K562 (cell line): ENCODE measurements around the gene LASP1. TPM values are rescaled to one million over a fixed set of nuclear protein-coding genes. Genes with fewer than 3 reads are reported as not detected.

Experiments used
- CBFA2T3 ChIP-seq: fragments of 450-650 bp; IDR thresholded peaks from 2 replicates; pipeline ENCODE4 v1.6.1; 2017
- CC2D1A ChIP-seq: fragments of 450-650 bp; IDR thresholded peaks from 2 replicates; pipeline ENCODE4 v1.6.1; 2017; ENCODE audit warnings: mild to moderate bottlenecking
- CSDE1 ChIP-seq, 2 experiments: fragments of 450-650 bp; IDR thresholded peaks; 2 replicates each; pipeline ENCODE4 v1.6.1; 2016; ENCODE audit warnings: mild to moderate bottlenecking in 1 of 2
- GTF2F1 ChIP-seq: IDR thresholded peaks from 2 replicates; pipeline ENCODE4 v1.6.1; 2011; ENCODE audit warnings: low read depth, low read length, improper control_type of control experiment
- HDAC8 ChIP-seq: fragments of 450-650 bp; IDR thresholded peaks from 2 replicates; pipeline ENCODE4 v1.6.1; 2016; ENCODE audit warnings: mild to moderate bottlenecking, missing genetic modification characterization, moderate library complexity, missing compliant biosample characterization
- HSF4 ChIP-seq: fragments of 250-450 bp; sonication (Bioruptor Pico); IDR thresholded peaks from 2 replicates; pipeline ENCODE4 v2.1.2; 2022; ENCODE audit warnings: mild to moderate bottlenecking, moderate library complexity, borderline replicate concordance
- KLF10 ChIP-seq: fragments of 250-450 bp; sonication (Bioruptor Pico); IDR thresholded peaks from 2 replicates; pipeline ENCODE4 v1.6.1; 2021; ENCODE audit warnings: matching md5 sums
- NELFE ChIP-seq: IDR thresholded peaks from 2 replicates; pipeline ENCODE4 v1.6.1; 2011; ENCODE audit warnings: mild to moderate bottlenecking; ENCODE audit not compliant: insufficient read depth, insufficient read length
- NFYB ChIP-seq: IDR thresholded peaks from 2 replicates; pipeline ENCODE4 v1.6.1; 2011; ENCODE audit warnings: mild to moderate bottlenecking, moderate library complexity; ENCODE audit not compliant: insufficient read length; ENCODE audit errors: extremely low read depth
- POLR2G ChIP-seq: fragments of 200-400 bp; formaldehyde crosslinking; IDR thresholded peaks from 2 replicates; pipeline ENCODE4 v1.6.1; 2017; ENCODE audit warnings: low read depth, mild to moderate bottlenecking, antibody characterized with exemption, low read length, moderate library complexity
- PTRF ChIP-seq: fragments of 450-650 bp; IDR thresholded peaks from 2 replicates; pipeline ENCODE4 v1.6.1; 2016; ENCODE audit warnings: mild to moderate bottlenecking, missing genetic modification characterization, missing compliant biosample characterization
- SP2 ChIP-seq: IDR thresholded peaks from 2 replicates; pipeline ENCODE4 v1.6.1; 2011; ENCODE audit warnings: mild to moderate bottlenecking, low read depth, low read length, moderate library complexity; ENCODE audit not compliant: poor library complexity, severe bottlenecking; ENCODE audit errors: extremely low read depth
- TFAM ChIP-seq: fragments of 250-450 bp; sonication (Bioruptor Pico); conservative IDR thresholded peaks from 2 replicates; pipeline ENCODE4 v1.5.0; 2021; ENCODE audit warnings: mild to moderate bottlenecking, moderate library complexity
- polyA plus RNA-seq, 8 experiments: library from polyadenylated mRNA; depleted of rRNA in 4 of 8; stranded (reverse) in 5 of 8; unstranded in 3 of 8; fragments of >200 nt; fragmentation: Nextera tagmentation in 2 of 8; fragmentation: Illumina TruSeq in 1 of 8; extraction: Ambion mirVana in 2 of 8; extraction: Trizol in 1 of 8; gene quantifications; 2 replicates each; pipeline versions ENCODE4 v1.2.1 to v1.2.3, GENCODE V29; 2011 to 2014; ENCODE audit warnings: inconsistent platforms in 1 of 8, missing spikeins in 1 of 8
- total RNA-seq, 7 experiments: library from RNA; depleted of rRNA in 6 of 7; stranded (reverse); fragments of >200 nt in 6 of 7; fragmentation: Illumina TruSeq in 2 of 7; extraction: Trizol in 2 of 7; gene quantifications; 2 replicates each; pipeline versions ENCODE4 v1.2.1 to v1.2.3, GENCODE V29; 2011 to 2021; ENCODE audit warnings: low replicate concordance in 1 of 7
- TF ChIP-seq, protein P1 (sequence below): fragments of 450-650 bp; formaldehyde crosslinking; IDR thresholded peaks from 2 replicates; pipeline ENCODE4 v1.4.0; 2020; ENCODE audit warnings: mild to moderate bottlenecking, mixed read lengths
- TF ChIP-seq, protein P2 (sequence below): fragments of 250-450 bp; sonication (Bioruptor Pico); IDR thresholded peaks from 2 replicates; pipeline ENCODE4 v1.5.0; 2022; ENCODE audit warnings: mild to moderate bottlenecking
- TF ChIP-seq, protein P3 (sequence below), 2 experiments: IDR thresholded peaks in 1 of 2; conservative IDR thresholded peaks in 1 of 2; 2 replicates each; pipeline ENCODE4 v1.6.1; 2016; ENCODE audit warnings: low read depth in 2 of 2, mild to moderate bottlenecking in 1 of 2, missing compliant biosample characterization in 1 of 2, missing genetic modification characterization in 1 of 2, moderate library complexity in 1 of 2

LASP1 gene
- total and polyA plus RNA-seq, 9 of the 15 experiments (the other 6 are each of a cell fraction or from before 2014, with no cell fraction given) = 23.0 to 125 (median 55.3) TPM

DNA sequence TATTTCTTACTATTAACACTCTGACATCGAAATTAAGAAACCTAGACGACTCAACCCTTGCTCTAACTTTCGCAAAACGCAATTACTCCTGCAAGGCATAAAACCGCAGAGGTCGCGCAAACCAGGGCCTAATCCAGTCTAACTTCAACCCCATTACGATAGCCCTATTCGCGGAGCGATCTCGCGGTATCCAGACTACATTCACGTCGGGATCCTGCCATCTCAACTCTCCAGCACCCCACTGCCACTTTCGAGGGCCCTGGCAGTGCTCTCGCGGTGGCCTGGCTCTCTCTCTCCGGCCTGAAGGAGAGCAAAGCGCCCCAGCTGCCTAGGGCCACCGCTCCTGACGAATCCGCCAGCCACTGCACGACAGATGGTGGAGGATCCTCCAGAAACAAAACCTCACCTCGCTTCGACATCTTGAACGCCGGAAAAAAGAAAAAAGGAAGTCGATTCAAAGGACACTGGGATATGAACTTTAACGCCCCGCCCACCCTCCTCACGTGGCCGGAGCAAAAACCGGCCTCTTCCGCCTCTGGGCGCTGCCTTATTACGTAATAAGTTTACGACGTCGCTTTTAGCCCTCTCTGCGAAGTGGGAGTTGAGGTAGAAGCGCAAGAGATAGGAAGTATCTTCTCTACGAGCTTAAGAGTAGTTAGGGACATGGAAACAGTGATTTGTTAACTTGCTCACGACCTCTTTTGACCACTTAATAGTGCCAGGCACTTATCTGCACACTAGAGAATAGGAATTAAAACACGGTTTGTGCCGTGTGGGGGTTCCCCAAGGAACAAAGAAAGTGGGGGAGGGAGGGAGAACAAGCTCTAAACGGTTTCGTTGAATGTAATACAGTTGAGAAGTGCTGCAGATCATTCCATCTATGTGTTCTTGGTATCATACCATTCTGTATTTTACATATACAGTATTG, 16.3 kb upstream of the LASP1 start, which contains the start of gene RPL23 (continued):
- TF ChIP-seq TFAM (no peak), KLF10 (CRISPR knock-in tag) (no peak), HSF4 (CRISPR knock-in tag) (no peak), SP2 (no peak), PTRF (tag) (no peak), CC2D1A (no peak; the same call in 1 of the 2 replicates), NFYB (no peak), HDAC8 (tag) (0 out of 2 replicates have a peak, but pooled peaks have one; percentile 49), NELFE (no peak), CSDE1 (IDR thresholded peaks at IDR 0.05) (peak in 1 of 2 experiments; percentile 63; a peak in 1 of 4 replicates), POLR2G (peak; percentile 97), CBFA2T3 (0 out of 2 replicates have a peak, but pooled peaks have one; percentile 16), GTF2F1 (peak; percentile 86; the same call in 1 of the 2 replicates)
- TF ChIP-seq, protein P1, sequence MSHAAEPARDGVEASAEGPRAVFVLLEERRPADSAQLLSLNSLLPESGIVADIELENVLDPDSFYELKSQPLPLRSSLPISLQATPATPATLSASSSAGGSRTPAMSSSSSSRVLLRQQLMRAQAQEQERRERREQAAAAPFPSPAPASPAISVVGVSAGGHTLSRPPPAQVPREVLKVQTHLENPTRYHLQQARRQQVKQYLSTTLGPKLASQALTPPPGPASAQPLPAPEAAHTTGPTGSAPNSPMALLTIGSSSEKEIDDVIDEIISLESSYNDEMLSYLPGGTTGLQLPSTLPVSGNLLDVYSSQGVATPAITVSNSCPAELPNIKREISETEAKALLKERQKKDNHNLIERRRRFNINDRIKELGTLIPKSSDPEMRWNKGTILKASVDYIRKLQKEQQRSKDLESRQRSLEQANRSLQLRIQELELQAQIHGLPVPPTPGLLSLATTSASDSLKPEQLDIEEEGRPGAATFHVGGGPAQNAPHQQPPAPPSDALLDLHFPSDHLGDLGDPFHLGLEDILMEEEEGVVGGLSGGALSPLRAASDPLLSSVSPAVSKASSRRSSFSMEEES (CRISPR knock-in tag) = 0 out of 2 replicates have a peak, but pooled peaks have one; percentile 6
- TF ChIP-seq, protein P2, sequence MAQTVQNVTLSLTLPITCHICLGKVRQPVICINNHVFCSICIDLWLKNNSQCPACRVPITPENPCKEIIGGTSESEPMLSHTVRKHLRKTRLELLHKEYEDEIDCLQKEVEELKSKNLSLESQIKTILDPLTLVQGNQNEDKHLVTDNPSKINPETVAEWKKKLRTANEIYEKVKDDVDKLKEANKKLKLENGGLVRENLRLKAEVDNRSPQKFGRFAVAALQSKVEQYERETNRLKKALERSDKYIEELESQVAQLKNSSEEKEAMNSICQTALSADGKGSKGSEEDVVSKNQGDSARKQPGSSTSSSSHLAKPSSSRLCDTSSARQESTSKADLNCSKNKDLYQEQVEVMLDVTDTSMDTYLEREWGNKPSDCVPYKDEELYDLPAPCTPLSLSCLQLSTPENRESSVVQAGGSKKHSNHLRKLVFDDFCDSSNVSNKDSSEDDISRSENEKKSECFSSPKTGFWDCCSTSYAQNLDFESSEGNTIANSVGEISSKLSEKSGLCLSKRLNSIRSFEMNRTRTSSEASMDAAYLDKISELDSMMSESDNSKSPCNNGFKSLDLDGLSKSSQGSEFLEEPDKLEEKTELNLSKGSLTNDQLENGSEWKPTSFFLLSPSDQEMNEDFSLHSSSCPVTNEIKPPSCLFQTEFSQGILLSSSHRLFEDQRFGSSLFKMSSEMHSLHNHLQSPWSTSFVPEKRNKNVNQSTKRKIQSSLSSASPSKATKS = no peak
- TF ChIP-seq, protein P3, sequence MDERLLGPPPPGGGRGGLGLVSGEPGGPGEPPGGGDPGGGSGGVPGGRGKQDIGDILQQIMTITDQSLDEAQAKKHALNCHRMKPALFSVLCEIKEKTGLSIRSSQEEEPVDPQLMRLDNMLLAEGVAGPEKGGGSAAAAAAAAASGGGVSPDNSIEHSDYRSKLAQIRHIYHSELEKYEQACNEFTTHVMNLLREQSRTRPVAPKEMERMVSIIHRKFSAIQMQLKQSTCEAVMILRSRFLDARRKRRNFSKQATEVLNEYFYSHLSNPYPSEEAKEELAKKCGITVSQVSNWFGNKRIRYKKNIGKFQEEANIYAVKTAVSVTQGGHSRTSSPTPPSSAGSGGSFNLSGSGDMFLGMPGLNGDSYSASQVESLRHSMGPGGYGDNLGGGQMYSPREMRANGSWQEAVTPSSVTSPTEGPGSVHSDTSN (CRISPR knock-in tag; IDR thresholded peaks at IDR 0.05; ENCODE audit: low read depth) = no peak
- TF ChIP-seq, protein P3 (tag; conservative IDR thresholded peaks at IDR 0.05; ENCODE audit: low read depth) = no peak
